Liver (tissue), 10 donors: Measurements from ENCODE around the gene RPL35. TPM values are rescaled to one million over a fixed set of nuclear protein-coding genes. Genes with fewer than 3 reads are reported as not detected.

Source experiments
- DNase-seq: peaks from one replicate; pipeline ENCODE4 v3.0.0-alpha.2; 2017; ENCODE audit warnings: low spot score
- H3K27ac ChIP-seq, 2 donors: one replicate each; pipeline ENCODE4 v1.7.0; 2013; ENCODE audit warnings: inconsistent platforms in 2 of 2, low read length in 2 of 2, control low read depth in 1 of 2, low read depth in 1 of 2, mild to moderate bottlenecking in 1 of 2
- H3K27me3 ChIP-seq, 4 donors: one replicate each; pipeline versions ENCODE4 v1.6.1 to v1.7.0; 2013; ENCODE audit warnings: low read length in 3 of 4, inconsistent platforms in 1 of 4, mild to moderate bottlenecking in 1 of 4, moderate library complexity in 1 of 4; ENCODE audit not compliant: control insufficient read depth in 4 of 4, insufficient read depth in 4 of 4
- H3K36me3 ChIP-seq, 4 donors: one replicate each; pipeline versions ENCODE4 v1.6.1 to v1.7.0; 2013; ENCODE audit warnings: low read length in 3 of 4, mild to moderate bottlenecking in 3 of 4, low read depth in 1 of 4, moderate library complexity in 1 of 4; ENCODE audit not compliant: control insufficient read depth in 4 of 4, insufficient read depth in 3 of 4
- H3K4me1 ChIP-seq, 4 donors: one replicate each; pipeline versions ENCODE4 v1.6.1 to v1.7.0; 2013; ENCODE audit warnings: low read length in 3 of 4, mild to moderate bottlenecking in 3 of 4, moderate library complexity in 1 of 4; ENCODE audit not compliant: control insufficient read depth in 4 of 4, insufficient read depth in 4 of 4
- H3K4me3 ChIP-seq, 3 donors: one replicate each; pipeline versions ENCODE4 v1.6.1 to v1.7.0; 2013; ENCODE audit warnings: low read length in 3 of 3, control low read depth in 1 of 3, low read depth in 1 of 3, mild to moderate bottlenecking in 1 of 3
- H3K9ac ChIP-seq, 2 donors: one replicate each; pipeline ENCODE4 v1.7.0; 2013; ENCODE audit warnings: low read length in 2 of 2, mild to moderate bottlenecking in 2 of 2, moderate library complexity in 2 of 2, control low read depth in 1 of 2, low read depth in 1 of 2
- H3K9me3 ChIP-seq, 4 donors: one replicate each; pipeline versions ENCODE4 v1.6.1 to v1.7.0; 2013; ENCODE audit warnings: low read length in 3 of 4; ENCODE audit not compliant: control insufficient read depth in 4 of 4
- CTCF ChIP-seq: fragments of 150-350 bp; IDR thresholded peaks from 2 replicates; pipeline ENCODE4 v1.5.1; 2017; ENCODE audit warnings: improper control_type of control experiment, low read depth, low read length; ENCODE audit not compliant: missing input control
- JUND ChIP-seq, 2 donors: IDR thresholded peaks; 2 replicates each; pipeline ENCODE4 v1.6.1; 2016; ENCODE audit warnings: antibody characterized with exemption in 2 of 2
- NR2F2 ChIP-seq: IDR thresholded peaks from 2 replicates; pipeline ENCODE4 v1.6.1; 2016; ENCODE audit warnings: antibody characterized with exemption
- WGBS: extraction: QIAGEN DNeasy Blood & Tissue Kit; methylation state at CpG from one replicate; pipeline ENCODE4 v1.1.7; 2013; 5-methylcytosine and 5-hydroxymethylcytosine counted together
- polyA plus RNA-seq, 2 donors: library from polyadenylated mRNA; stranded (reverse) in 1 of 2; unstranded in 1 of 2; fragments of 200-250 nt in 1 of 2; fragments of >200 nt in 1 of 2; fragmentation: Nextera tagmentation in 1 of 2; extraction: Ambion mirVana in 1 of 2; gene quantifications; one replicate each; pipeline versions ENCODE4 v1.2.1 to v1.2.3, GENCODE V29; 2013 to 2015
- small RNA-seq: library from RNA; depleted of rRNA; stranded (forward); fragments of <200 nt; gene quantifications from one replicate; pipeline ENCODE3, GENCODE V24; 2014
- total RNA-seq, 2 donors: library from RNA; depleted of rRNA; stranded (reverse); fragments of >200 nt; gene quantifications; one replicate each; pipeline ENCODE4 v1.2.3, GENCODE V29; 2014
- donor health status: healthy.
- donor health status: healthy.
- donor health status: healthy.
- donor health status: healthy.
- donor health status: healthy.

RPL35 gene
- total and polyA plus RNA-seq, 4 donors = 623 to 1,101 (median 703) TPM

- H3K4me3 ChIP-seq = no peak overlapping the region
- no peak overlapping the region for H3K27ac ChIP-seq
- TF ChIP-seq JUND (IDR thresholded peaks at IDR 0.05) (no peak), CTCF (no peak), NR2F2 (no peak)
- H3K4me1 ChIP-seq = no peaks in the 10 kb centered on the region
- 92% methylated on average over 12 of the region's 12 CpGs for WGBS
- no peak overlapping the region for H3K9ac ChIP-seq
- H3K36me3 ChIP-seq = no peaks in the 10 kb centered on the region
- no peaks in the 10 kb centered on the region for H3K9me3 ChIP-seq
- no peaks in the 10 kb centered on the region for H3K27me3 ChIP-seq
- DNase-seq = no peak
Observed at GRCh38 chr9:124808246-124808956, 53.4 kb downstream of the RPL35 start.

Small RNA genes within 50 kb of the gene (small RNA-seq; reads per million reads assigned to genes)
- gene RNU4-82P = not detected

Other genes starting within 250 kb of the RPL35 start
- 1 to 10 TPM; 2.8 to 6.1 TPM for gene NR6A1, start 90.6 kb downstream of the RPL35 start, total RNA-seq
- gene NR6A1, start 90.6 kb downstream of the RPL35 start, polyA plus RNA-seq = 1 to 10 TPM in 1 of 2 donors, under 1 TPM in 1; 0.72 to 1.3 TPM
- 1 to 10 TPM in 1 of 2 donors, under 1 TPM in 1; 0.56 to 1.1 TPM for gene OLFML2A, start 84.8 kb downstream of the RPL35 start, total RNA-seq
- under 1 TPM; 0.15 to 0.50 TPM for gene OLFML2A, start 84.8 kb downstream of the RPL35 start, polyA plus RNA-seq
- gene WDR38, start 8.5 kb downstream of the RPL35 start, total RNA-seq = not detected
- gene WDR38, start 8.5 kb downstream of the RPL35 start, polyA plus RNA-seq = not detected
- 10 to 100 TPM in 1 of 2 donors, 1 to 10 TPM in 1; 9.3 to 10.6 TPM for gene ARPC5L, start 173 bp upstream of the RPL35 start, total RNA-seq
- 10 to 100 TPM; 25.0 to 31.2 TPM for gene ARPC5L, start 173 bp upstream of the RPL35 start, polyA plus RNA-seq
- gene GOLGA1, start 79.1 kb upstream of the RPL35 start, total RNA-seq = 10 to 100 TPM in 1 of 2 donors, 1 to 10 TPM in 1; 7.1 to 17.6 TPM
- gene GOLGA1, start 79.1 kb upstream of the RPL35 start, polyA plus RNA-seq = 10 to 100 TPM in 1 of 2 donors, 1 to 10 TPM in 1; 5.9 to 10.7 TPM